ENCODE results near the gene RETREG2. TPM values are rescaled to one million over a fixed set of nuclear protein-coding genes. Genes with fewer than 3 reads are reported as not detected.

The RETREG2 gene
- total and polyA plus RNA-seq, 4 donors: 21.7 to 42.8 (median 37.7) TPM

- TF ChIP-seq FOXA1 (IDR thresholded peaks at IDR 0.05): no peak
- no peak for TF ChIP-seq JUND (IDR thresholded peaks at IDR 0.05)
- no peak for TF ChIP-seq TAF1 (conservative IDR thresholded peaks at IDR 0.05)
- TF ChIP-seq RXRA (IDR thresholded peaks at IDR 0.05): no peak
- TF ChIP-seq HNF4A (conservative IDR thresholded peaks at IDR 0.05): no peak
These were observed 26.5 kb downstream of the RETREG2 start (continued) for GRCh38 chr2:219204425-219205164.

GRCh38 chr2:219205165-219205538 lies 27.1 kb downstream of the RETREG2 start:
- Histone ChIP-seq H3K4me1 (ENCODE audit: control insufficient read depth in 4 of 4, insufficient read depth in 4 of 4, low read length in 3 of 4) (peaks cover 3 to 26% (median 23%) of the 10 kb centered on the region in 4 donors), H3K4me3 (ENCODE audit: low read depth in 1 of 3, low read length in 3 of 3) (no peak overlapping the region), H3K27ac (ENCODE audit: low read depth in 1 of 2, low read length in 2 of 2) (no peak overlapping the region), H3K36me3 (ENCODE audit: control insufficient read depth in 4 of 4, insufficient read depth in 3 of 4, low read depth in 1 of 4, low read length in 3 of 4) (peaks cover 0 to 10% (median 5%) of the 10 kb centered on the region in 4 donors), H3K9me3 (ENCODE audit: control insufficient read depth in 4 of 4, low read length in 3 of 4) (no peaks in the 10 kb centered on the region), H3K9ac (ENCODE audit: low read depth in 1 of 2, low read length in 2 of 2) (no peak overlapping the region), H3K27me3 (ENCODE audit: control insufficient read depth in 4 of 4, insufficient read depth in 4 of 4, low read length in 3 of 4) (no peaks in the 10 kb centered on the region)
- WGBS: 89% methylated on average over 5 of the region's 5 CpGs
- TF ChIP-seq HNF4G (IDR thresholded peaks at IDR 0.05) (no peak), JUND (IDR thresholded peaks at IDR 0.05) (no peak), FOXA2 (IDR thresholded peaks at IDR 0.05) (no peak), MAX (IDR thresholded peaks at IDR 0.05) (no peak)
- no peak for DNase-seq (ENCODE audit: low spot score)

GRCh38 chr2:219205981-219206327 lies 27.9 kb downstream of the RETREG2 start:
- no peak for TF ChIP-seq FOXA1 (IDR thresholded peaks at IDR 0.05)
- no peak for TF ChIP-seq RAD21 (IDR thresholded peaks at IDR 0.05)
- TF ChIP-seq, protein P1, sequence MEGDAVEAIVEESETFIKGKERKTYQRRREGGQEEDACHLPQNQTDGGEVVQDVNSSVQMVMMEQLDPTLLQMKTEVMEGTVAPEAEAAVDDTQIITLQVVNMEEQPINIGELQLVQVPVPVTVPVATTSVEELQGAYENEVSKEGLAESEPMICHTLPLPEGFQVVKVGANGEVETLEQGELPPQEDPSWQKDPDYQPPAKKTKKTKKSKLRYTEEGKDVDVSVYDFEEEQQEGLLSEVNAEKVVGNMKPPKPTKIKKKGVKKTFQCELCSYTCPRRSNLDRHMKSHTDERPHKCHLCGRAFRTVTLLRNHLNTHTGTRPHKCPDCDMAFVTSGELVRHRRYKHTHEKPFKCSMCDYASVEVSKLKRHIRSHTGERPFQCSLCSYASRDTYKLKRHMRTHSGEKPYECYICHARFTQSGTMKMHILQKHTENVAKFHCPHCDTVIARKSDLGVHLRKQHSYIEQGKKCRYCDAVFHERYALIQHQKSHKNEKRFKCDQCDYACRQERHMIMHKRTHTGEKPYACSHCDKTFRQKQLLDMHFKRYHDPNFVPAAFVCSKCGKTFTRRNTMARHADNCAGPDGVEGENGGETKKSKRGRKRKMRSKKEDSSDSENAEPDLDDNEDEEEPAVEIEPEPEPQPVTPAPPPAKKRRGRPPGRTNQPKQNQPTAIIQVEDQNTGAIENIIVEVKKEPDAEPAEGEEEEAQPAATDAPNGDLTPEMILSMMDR (IDR thresholded peaks at IDR 0.05; ENCODE audit: low read depth, low read length, missing input control): no peak
- TF ChIP-seq HNF4G (IDR thresholded peaks at IDR 0.05): no peak
- TF ChIP-seq RXRA (IDR thresholded peaks at IDR 0.05): no peak
- TF ChIP-seq JUND (IDR thresholded peaks at IDR 0.05): no peak
- TF ChIP-seq SP1 (IDR thresholded peaks at IDR 0.05): no peak
- no peak for TF ChIP-seq MAX (IDR thresholded peaks at IDR 0.05)
- TF ChIP-seq ZBTB33 (IDR thresholded peaks at IDR 0.05): no peak
- no peak for TF ChIP-seq EGR1 (IDR thresholded peaks at IDR 0.05; ENCODE audit: low read depth in 2 of 2)
- TF ChIP-seq FOXA2 (IDR thresholded peaks at IDR 0.05): no peak
- TF ChIP-seq HNF4A (conservative IDR thresholded peaks at IDR 0.05): no peak
- TF ChIP-seq, protein P2, sequence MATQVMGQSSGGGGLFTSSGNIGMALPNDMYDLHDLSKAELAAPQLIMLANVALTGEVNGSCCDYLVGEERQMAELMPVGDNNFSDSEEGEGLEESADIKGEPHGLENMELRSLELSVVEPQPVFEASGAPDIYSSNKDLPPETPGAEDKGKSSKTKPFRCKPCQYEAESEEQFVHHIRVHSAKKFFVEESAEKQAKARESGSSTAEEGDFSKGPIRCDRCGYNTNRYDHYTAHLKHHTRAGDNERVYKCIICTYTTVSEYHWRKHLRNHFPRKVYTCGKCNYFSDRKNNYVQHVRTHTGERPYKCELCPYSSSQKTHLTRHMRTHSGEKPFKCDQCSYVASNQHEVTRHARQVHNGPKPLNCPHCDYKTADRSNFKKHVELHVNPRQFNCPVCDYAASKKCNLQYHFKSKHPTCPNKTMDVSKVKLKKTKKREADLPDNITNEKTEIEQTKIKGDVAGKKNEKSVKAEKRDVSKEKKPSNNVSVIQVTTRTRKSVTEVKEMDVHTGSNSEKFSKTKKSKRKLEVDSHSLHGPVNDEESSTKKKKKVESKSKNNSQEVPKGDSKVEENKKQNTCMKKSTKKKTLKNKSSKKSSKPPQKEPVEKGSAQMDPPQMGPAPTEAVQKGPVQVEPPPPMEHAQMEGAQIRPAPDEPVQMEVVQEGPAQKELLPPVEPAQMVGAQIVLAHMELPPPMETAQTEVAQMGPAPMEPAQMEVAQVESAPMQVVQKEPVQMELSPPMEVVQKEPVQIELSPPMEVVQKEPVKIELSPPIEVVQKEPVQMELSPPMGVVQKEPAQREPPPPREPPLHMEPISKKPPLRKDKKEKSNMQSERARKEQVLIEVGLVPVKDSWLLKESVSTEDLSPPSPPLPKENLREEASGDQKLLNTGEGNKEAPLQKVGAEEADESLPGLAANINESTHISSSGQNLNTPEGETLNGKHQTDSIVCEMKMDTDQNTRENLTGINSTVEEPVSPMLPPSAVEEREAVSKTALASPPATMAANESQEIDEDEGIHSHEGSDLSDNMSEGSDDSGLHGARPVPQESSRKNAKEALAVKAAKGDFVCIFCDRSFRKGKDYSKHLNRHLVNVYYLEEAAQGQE (IDR thresholded peaks at IDR 0.05): no peak
- Histone ChIP-seq H3K9ac (ENCODE audit: low read depth in 1 of 2, low read length in 2 of 2) (peak overlapping the region; percentile 89 to 97), H3K4me1 (ENCODE audit: control insufficient read depth in 4 of 4, insufficient read depth in 4 of 4, low read length in 3 of 4) (peaks cover 3 to 26% (median 23%) of the 10 kb centered on the region in 4 donors), H3K4me3 (ENCODE audit: low read depth in 1 of 3, low read length in 3 of 3) (peak overlapping the region; percentile 78 to 95 (median 84)), H3K27ac (ENCODE audit: low read depth in 1 of 2, low read length in 2 of 2) (peak overlapping the region; percentile 95 to 97), H3K36me3 (ENCODE audit: control insufficient read depth in 4 of 4, insufficient read depth in 3 of 4, low read depth in 1 of 4, low read length in 3 of 4) (peaks cover 2 to 16% (median 8%) of the 10 kb centered on the region in 4 donors), H3K9me3 (ENCODE audit: control insufficient read depth in 4 of 4, low read length in 3 of 4) (no peaks in the 10 kb centered on the region), H3K27me3 (ENCODE audit: control insufficient read depth in 4 of 4, insufficient read depth in 4 of 4, low read length in 3 of 4) (no peaks in the 10 kb centered on the region)
- no peak for DNase-seq (ENCODE audit: low spot score)
- WGBS: 22% methylated on average over 7 of the region's 7 CpGs
